Endothelial cell of umbilical vein (primary cell): ENCODE measurements around the gene TPK1. TPM values are rescaled to one million over a fixed set of nuclear protein-coding genes. Genes with fewer than 3 reads are reported as not detected.

ENCODE experiments used
- BruUV-seq: library from RNA; stranded (reverse); fragments of 400-500 nt; replicated peaks from 2 replicates; lab custom pipeline; 2021; lab: Mats Ljungman, UMichigan
- CTCF ChIA-PET: fragments of 300-600, 350-600 bp; sonication (Branson Sonifier 250); formaldehyde crosslinking; loops from one replicate; lab custom pipeline; 2021; ENCODE audit warnings: antibody characterized with exemption, inconsistent platforms; lab: Charles Lee
- POLR2A ChIA-PET: fragments of 300-600, 350-600 bp; sonication (Branson Sonifier 250); formaldehyde crosslinking; loops from one replicate; lab custom pipeline; 2021; ENCODE audit warnings: antibody characterized with exemption, inconsistent platforms; lab: Charles Lee
- DNase-seq: peaks from one replicate; pipeline ENCODE4 v3.0.0-alpha.2; 2011; ENCODE audit warnings: low read depth, low spot score
- FAIRE-seq: peaks from 2 replicates; lab custom pipeline; 2011; peaks lifted over from hg19 to GRCh38; lab: Jason Lieb, UNC
- H2AFZ ChIP-seq: 2 replicates; pipeline ENCODE4 v1.6.0; 2012; ENCODE audit warnings: low read depth, low read length, control low read depth, inconsistent platforms
- H3K27ac ChIP-seq: 2 replicates; pipeline ENCODE4 v1.5.1; 2011; ENCODE audit warnings: low read depth, mild to moderate bottlenecking, control low read depth, low read length, moderate library complexity; ENCODE audit not compliant: insufficient read depth
- H3K27me3 ChIP-seq, 2 experiments: 2 replicates each; pipeline versions ENCODE4 v1.6.0 to v1.6.1; 2011; ENCODE audit warnings: low read length in 2 of 2, mixed read lengths in 1 of 2; ENCODE audit not compliant: control insufficient read depth in 2 of 2, insufficient read depth in 2 of 2
- H3K36me3 ChIP-seq, 2 experiments: 2 replicates in 1 of 2; 3 replicates in 1 of 2; pipeline ENCODE4 v1.5.1; 2011; ENCODE audit warnings: low read length in 2 of 2, mild to moderate bottlenecking in 1 of 2, moderate library complexity in 1 of 2; ENCODE audit not compliant: control insufficient read depth in 2 of 2, insufficient read depth in 2 of 2; ENCODE audit errors: extremely low read depth in 1 of 2
- H3K4me1 ChIP-seq: 3 replicates; pipeline ENCODE4 v1.5.1; 2011; ENCODE audit warnings: mild to moderate bottlenecking, low read length; ENCODE audit not compliant: control insufficient read depth, insufficient read depth; ENCODE audit errors: extremely low read depth
- H3K4me2 ChIP-seq: 2 replicates; pipeline ENCODE4 v1.6.1; 2011; ENCODE audit warnings: low read length, control low read depth, mixed read lengths; ENCODE audit not compliant: insufficient read depth
- H3K4me3 ChIP-seq, 3 experiments: fragments of 200-600 bp in 1 of 3; sonication (generic), shearing (Covaris generic) in 1 of 3; replicated peaks in 1 of 3; 2 replicates each; pipeline ENCODE4 v1.5.1; 2011 to 2016; ENCODE audit warnings: control low read depth in 3 of 3, low read length in 3 of 3, mild to moderate bottlenecking in 2 of 3, inconsistent platforms in 1 of 3, low read depth in 1 of 3, moderate library complexity in 1 of 3; ENCODE audit not compliant: insufficient read depth in 1 of 3
- H3K79me2 ChIP-seq: 2 replicates; pipeline ENCODE4 v1.6.0; 2012; ENCODE audit warnings: low read length, inconsistent platforms; ENCODE audit not compliant: control insufficient read depth, insufficient read depth
- H3K9ac ChIP-seq: replicated peaks from 2 replicates; pipeline ENCODE3; 2011; ENCODE audit warnings: low read length, control low read depth; ENCODE audit not compliant: insufficient read depth; ENCODE audit errors: extremely low read depth
- H3K9me1 ChIP-seq: replicated peaks from 3 replicates; pipeline ENCODE4 v1.6.0; 2011; ENCODE audit warnings: mild to moderate bottlenecking, low read length; ENCODE audit not compliant: control insufficient read depth, insufficient read depth; ENCODE audit errors: extremely low read depth
- H3K9me3 ChIP-seq: replicated peaks from 2 replicates; pipeline ENCODE4 v1.5.1; 2012; ENCODE audit warnings: low read length, inconsistent platforms; ENCODE audit not compliant: control insufficient read depth, insufficient read depth
- H4K20me1 ChIP-seq: replicated peaks from 2 replicates; pipeline ENCODE3; 2011; ENCODE audit warnings: mild to moderate bottlenecking, low read length; ENCODE audit not compliant: control insufficient read depth, insufficient read depth; ENCODE audit errors: extremely low read depth
- EZH2 ChIP-seq: IDR thresholded peaks from 2 replicates; pipeline ENCODE4 v1.6.1; 2012; ENCODE audit warnings: borderline replicate concordance, low read depth, mild to moderate bottlenecking, moderate library complexity, low read length, inconsistent platforms; ENCODE audit not compliant: severe bottlenecking
- FOS ChIP-seq: IDR thresholded peaks from 2 replicates; pipeline ENCODE4 v1.6.1; 2011; ENCODE audit warnings: mild to moderate bottlenecking, low read length, moderate library complexity, borderline replicate concordance; ENCODE audit not compliant: insufficient read depth
- GATA2 ChIP-seq: IDR thresholded peaks from 2 replicates; pipeline ENCODE4 v1.7.0; 2011; ENCODE audit warnings: low read depth, mild to moderate bottlenecking, moderate library complexity, mixed read lengths, low read length; ENCODE audit not compliant: insufficient read length, insufficient read depth
- JUN ChIP-seq: IDR thresholded peaks from 2 replicates; pipeline ENCODE4 v1.6.1; 2011; ENCODE audit warnings: borderline replicate concordance, low read depth; ENCODE audit not compliant: insufficient read length, insufficient read depth
- MYC ChIP-seq: IDR thresholded peaks from one replicate; pipeline ENCODE4 v1.6.1; 2011; ENCODE audit warnings: mild to moderate bottlenecking, low read depth, low read length
- POLR2A ChIP-seq: IDR thresholded peaks from 2 replicates; pipeline ENCODE4 v1.6.1; 2012; ENCODE audit warnings: low read depth, mild to moderate bottlenecking, control low read depth, low read length
- POLR2AphosphoS5 ChIP-seq: IDR thresholded peaks from 2 replicates; pipeline ENCODE4 v1.6.1; 2012; ENCODE audit warnings: low read depth, mild to moderate bottlenecking, control low read depth, low read length, moderate library complexity; ENCODE audit not compliant: insufficient read depth
- dilution Hi-C: fragments of 300-500 bp; cut with MboI; formaldehyde crosslinking; loops from one replicate; pipeline ENCODE4 v1.15.0; 2019; ENCODE audit warnings: low sequenced_read_pairs; ENCODE audit not compliant: extremely low pct_ligation_motif_present
- intact Hi-C: fragments of 100-400 bp; cut with micrococcal nuclease; formaldehyde crosslinking; loops from one replicate; pipeline ENCODE4 v1.10.0; 2022
- polyA plus RNA-seq, 4 experiments: library from polyadenylated mRNA; depleted of rRNA in 3 of 4; stranded (reverse) in 3 of 4; unstranded in 1 of 4; fragments of >200 nt; gene quantifications; 2 replicates each; pipeline versions ENCODE4 v1.2.1 to v1.2.3, GENCODE V29; 2011 to 2012; ENCODE audit warnings: missing spikeins in 1 of 4
- total RNA-seq: library from RNA; stranded (reverse); gene quantifications from 2 replicates; pipeline ENCODE4 v1.2.3, GENCODE V29; 2021
- TF ChIP-seq, protein P1 (sequence below): IDR thresholded peaks from 2 replicates; pipeline ENCODE4 v1.6.1; 2011; ENCODE audit not compliant: insufficient read depth, insufficient read length
- TF ChIP-seq, protein P2 (sequence below), 2 donors: IDR thresholded peaks; 1 replicate in 1 of 2; 2 replicates in 1 of 2; pipeline ENCODE4 v1.5.1; 2011; ENCODE audit warnings: low read length in 2 of 2, mild to moderate bottlenecking in 2 of 2, moderate library complexity in 2 of 2, control low read depth in 1 of 2, inconsistent platforms in 1 of 2, low read depth in 1 of 2; ENCODE audit not compliant: insufficient read depth in 1 of 2; ENCODE audit errors: extremely low read depth in 1 of 2

TPK1 gene
- total and polyA plus RNA-seq, 2 donors (not counting 3 experiments of a cell fraction or from before 2014, with no cell fraction given) = 7.5 to 9.3 TPM

DNA sequence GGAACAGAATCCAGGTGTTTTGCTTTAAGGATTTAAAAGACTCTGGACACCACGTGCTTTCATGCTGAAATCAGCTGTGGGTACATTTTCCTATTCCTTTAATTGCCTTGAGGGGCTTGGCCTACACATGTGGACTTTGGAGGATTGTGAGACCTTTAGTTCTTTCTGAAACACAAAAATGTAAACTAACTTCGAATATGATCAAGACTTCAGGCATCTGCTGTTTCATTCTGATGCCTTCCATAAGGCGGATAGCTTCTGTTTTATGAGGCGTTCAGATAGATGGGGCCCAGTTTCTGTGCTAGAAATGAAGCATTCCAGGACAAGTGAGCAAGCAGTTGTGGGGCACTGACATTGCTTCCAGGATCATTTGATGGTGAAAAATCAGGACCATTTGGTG is 430.9 kb downstream of the TPK1 start:
- POLR2A ChIA-PET = no interaction called here
- no peaks in the 10 kb centered on the region for H4K20me1 ChIP-seq
- no peak overlapping the region for H3K4me3 ChIP-seq
- no peaks in the 10 kb centered on the region for H3K9me1 ChIP-seq
- H3K9me3 ChIP-seq = no peaks in the 10 kb centered on the region
- dilution Hi-C loops (no loop called here), intact Hi-C loops (no loop called here)
- no peaks in the 10 kb centered on the region for H3K27me3 ChIP-seq
- H3K79me2 ChIP-seq = no peaks in the 10 kb centered on the region
- BruUV-seq = no TSS peak
- TF ChIP-seq MYC (no peak), POLR2AphosphoS5 (no peak), EZH2 (no peak), POLR2A (no peak), JUN (no peak), GATA2 (no peak), FOS (no peak)
- TF ChIP-seq, protein P1, sequence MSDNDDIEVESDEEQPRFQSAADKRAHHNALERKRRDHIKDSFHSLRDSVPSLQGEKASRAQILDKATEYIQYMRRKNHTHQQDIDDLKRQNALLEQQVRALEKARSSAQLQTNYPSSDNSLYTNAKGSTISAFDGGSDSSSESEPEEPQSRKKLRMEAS = no peak
- TF ChIP-seq, protein P2, sequence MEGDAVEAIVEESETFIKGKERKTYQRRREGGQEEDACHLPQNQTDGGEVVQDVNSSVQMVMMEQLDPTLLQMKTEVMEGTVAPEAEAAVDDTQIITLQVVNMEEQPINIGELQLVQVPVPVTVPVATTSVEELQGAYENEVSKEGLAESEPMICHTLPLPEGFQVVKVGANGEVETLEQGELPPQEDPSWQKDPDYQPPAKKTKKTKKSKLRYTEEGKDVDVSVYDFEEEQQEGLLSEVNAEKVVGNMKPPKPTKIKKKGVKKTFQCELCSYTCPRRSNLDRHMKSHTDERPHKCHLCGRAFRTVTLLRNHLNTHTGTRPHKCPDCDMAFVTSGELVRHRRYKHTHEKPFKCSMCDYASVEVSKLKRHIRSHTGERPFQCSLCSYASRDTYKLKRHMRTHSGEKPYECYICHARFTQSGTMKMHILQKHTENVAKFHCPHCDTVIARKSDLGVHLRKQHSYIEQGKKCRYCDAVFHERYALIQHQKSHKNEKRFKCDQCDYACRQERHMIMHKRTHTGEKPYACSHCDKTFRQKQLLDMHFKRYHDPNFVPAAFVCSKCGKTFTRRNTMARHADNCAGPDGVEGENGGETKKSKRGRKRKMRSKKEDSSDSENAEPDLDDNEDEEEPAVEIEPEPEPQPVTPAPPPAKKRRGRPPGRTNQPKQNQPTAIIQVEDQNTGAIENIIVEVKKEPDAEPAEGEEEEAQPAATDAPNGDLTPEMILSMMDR (IDR thresholded peaks at IDR 0.05; ENCODE audit: extremely low read depth in 1 of 2, insufficient read depth in 1 of 2, low read depth in 1 of 2, low read length in 2 of 2) = no peak
- H2AFZ ChIP-seq = no peak overlapping the region
- CTCF ChIA-PET = interaction anchor here (1.4 to 1.7 kb wide), 2 partner anchors 18 to 32 kb away, joined by 3 to 4 read pairs; no protein-coding TSS in a partner anchor
- FAIRE-seq (no peak), DNase-seq (no peak)
- no peak overlapping the region for H3K4me2 ChIP-seq
- H3K27ac ChIP-seq = no peak overlapping the region
- H3K4me1 ChIP-seq = no peaks in the 10 kb centered on the region
- no peaks in the 10 kb centered on the region for H3K36me3 ChIP-seq
- no peak overlapping the region for H3K9ac ChIP-seq
